ENCODE measurements around the gene GCGR. TPM values are rescaled to one million over a fixed set of nuclear protein-coding genes. Genes with fewer than 3 reads are reported as not detected.
A peak's percentile ranks its signal among the peaks of the same experiment; 100 is the strongest.

GCGR gene
- total RNA-seq, 1 donor from 2014 or later = 109 TPM

DNA sequence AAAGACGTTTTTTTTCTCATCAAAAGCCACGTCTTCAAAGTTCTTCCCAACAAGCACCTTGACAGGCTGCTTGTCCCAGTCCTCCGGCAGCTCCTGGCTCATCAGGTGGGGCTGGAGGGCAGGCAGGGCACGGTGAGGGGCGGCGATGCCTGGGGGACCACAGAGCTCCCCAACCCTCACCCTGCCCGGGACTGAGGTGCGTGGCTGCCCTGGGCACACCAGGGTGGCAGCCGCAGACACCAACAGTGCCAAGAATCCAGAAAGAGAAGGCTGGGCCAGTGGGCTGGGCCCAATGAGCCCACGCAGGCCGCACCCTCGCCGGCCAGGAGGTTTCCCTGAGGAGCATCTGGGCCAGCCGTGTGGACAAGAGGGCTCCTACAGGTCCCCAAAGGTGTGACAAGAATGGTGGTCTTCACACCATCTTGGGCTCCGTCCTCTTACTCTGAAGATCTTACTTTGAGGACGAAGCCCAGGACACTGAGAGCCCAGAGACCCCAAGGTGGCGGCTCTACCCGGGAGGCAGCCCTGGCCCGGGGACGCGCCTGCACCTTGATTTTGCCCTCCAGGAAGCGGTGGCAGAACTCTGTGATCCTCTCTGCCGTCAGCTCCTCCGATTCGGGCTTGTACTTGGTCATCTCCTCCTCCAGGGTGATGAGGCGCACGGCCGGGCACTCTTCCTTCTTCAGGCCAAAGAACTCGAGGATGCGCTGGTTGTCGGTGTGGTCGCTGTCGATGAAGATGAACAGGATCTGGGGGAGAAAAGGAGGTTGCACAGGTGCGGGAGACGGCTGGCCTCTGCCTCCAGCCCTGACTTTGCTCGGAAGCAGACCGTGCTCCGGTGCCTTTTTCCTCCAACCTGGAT lies 42.2 kb downstream of the GCGR start:
- ATAC-seq = no peak
- DNase-seq (ENCODE audit: low spot score) = no peak

- no peak for DNase-seq (ENCODE audit: low spot score)
- ATAC-seq = peak; percentile 19
Measured at GRCh38 chr17:81846743-81847689, 43.1 kb downstream of the GCGR start.

DNA sequence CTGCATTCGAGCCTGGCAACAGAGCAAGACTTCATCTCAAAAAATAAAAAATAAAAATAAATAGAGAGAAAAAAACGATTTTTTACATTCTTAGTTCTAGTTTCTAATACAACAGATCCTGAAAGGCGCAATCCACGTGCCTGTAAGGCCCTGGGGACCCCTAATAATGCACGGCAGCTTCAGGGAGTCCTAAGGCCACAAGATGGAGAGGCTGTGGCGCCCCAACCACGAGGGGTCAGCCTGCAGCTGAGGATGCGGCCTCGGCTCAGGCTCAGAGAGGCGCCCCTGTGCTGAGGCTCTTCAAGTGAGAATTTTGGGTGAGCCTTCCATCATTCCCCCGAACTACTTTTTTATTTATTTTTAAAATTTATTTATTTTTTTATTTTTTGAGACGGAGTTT lies 45.5 kb downstream of the GCGR start:
- no peak for ATAC-seq
- no peak for DNase-seq (ENCODE audit: low spot score)

DNA sequence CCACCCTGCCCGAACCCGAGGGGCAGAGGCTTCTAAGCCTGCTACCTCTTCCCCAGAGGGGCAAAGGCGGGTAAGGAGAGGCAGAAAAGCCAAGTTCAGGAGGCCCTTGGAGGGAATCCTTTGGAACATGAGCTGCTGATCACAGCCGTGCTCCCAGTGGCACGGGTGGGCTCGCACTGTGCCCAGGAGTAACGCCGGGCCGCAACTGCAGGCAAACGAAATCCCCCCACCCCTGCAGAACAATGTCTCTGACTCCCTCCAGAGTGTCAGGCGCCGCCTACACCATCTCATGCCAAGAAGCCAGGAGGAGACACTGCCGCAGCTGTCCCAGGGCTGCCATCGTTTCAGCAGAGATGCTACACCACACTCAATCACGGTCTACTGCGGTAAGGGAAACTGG lies 47.5 kb downstream of the GCGR start:
- ATAC-seq (no peak), DNase-seq (ENCODE audit: low spot score) (no peak)

- ATAC-seq (no peak), DNase-seq (ENCODE audit: low spot score) (no peak)
Measured at GRCh38 chr17:81852237-81852636, 48.3 kb downstream of the GCGR start.

- ATAC-seq = peak; percentile 76
- DNase-seq (ENCODE audit: low spot score) = peak; percentile 78
Measured at GRCh38 chr17:81854974-81855774, 51.2 kb downstream of the GCGR start.

- DNase-seq (ENCODE audit: low spot score) (peak; percentile 60), ATAC-seq (no peak)
Measured at GRCh38 chr17:81858170-81858966, 54.4 kb downstream of the GCGR start.

DNA sequence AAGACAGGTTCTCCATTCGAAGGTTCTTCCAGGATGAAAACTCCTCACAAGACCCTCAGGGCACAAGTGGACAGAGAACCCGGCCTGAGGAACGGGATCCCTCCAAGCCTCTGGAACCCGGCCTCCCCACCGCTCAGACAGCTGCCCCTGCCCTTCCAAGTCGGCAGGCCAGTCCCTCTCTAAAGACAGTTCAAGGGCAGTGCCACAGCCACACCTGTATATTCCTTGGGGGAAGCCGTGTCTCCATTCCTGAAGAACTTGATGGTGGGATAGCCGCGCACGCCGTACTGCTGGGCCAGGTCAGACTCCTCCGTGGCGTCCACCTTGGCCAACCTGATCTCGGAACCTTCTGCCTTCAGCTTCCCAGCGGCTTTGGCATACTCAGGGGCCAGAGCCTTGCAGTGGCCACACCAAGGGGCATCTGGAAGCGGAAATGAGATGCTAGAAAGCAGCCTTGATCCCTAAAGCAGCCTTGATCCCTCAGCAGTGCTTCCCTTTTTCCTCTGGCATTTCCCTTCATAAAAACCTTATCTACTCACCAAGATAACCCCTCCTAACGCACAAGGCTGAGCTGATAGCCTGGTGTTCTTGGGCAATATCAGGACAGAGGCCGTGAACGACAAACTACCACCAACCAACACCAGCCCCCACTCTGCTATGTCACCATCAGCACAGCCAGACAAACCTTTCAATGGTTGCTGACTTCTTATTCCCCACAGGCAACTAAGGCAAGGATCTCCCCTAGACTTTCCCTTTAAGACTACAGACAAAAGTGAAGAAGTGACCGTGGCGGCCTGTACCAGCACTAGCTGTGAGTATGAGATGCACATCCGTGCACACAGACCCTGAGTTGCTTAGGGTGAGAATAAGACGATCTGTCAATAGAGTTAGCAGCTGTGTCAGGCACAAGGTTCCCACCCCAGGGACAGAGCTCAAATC lies 55.3 kb downstream of the GCGR start:
- DNase-seq (ENCODE audit: low spot score) (no peak), ATAC-seq (no peak)

DNA sequence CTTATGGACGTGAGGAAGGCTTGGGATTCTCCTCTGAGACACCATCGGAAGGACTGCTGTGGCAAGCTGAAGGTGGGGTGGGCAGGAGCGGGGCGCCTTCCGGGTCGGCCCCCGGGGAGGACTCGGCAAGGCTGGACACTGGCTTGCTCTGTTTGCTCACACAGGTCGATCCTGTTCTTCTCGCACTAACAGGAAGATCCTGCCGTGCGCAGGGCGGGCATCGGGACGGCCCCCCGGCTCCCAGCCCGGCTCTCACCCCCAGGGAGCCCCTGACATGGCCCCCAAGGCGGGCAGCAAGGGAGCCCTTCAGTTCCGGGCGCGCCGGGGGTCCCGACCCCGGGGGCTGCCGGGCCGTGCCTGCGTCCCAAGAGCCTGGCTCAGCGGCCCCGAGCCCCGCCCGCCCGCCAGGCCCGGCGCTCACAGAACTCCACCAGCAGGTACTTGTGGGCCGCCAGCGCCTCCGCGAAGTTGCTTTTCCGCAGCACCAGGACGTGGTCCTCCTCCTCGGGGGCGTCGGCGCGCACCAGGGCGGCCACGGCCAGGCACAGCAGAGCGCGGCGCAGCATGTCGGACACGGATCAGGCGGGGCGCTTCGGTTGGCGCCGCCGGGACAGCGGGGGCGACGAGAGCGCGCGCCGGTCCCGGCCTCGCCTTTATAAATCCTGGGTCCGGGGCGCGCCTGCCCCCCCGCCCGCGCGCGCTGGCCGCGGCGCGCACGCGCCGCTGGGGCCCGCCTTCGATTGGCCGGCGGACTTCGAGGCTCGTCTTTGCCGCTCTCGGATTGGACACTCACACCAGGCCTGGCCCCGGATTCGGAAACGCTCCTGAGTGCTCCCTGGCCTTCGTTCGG lies 56.2 kb downstream of the GCGR start, which contains the start of gene P4HB:
TSS of gene P4HB (minus strand) at position 630 of the 850 bp plus-strand sequence. CDS start at position 566, 64 bp downstream.
- ATAC-seq (peak; percentile 67), DNase-seq (ENCODE audit: low spot score) (no peak)

GRCh38 chr17:81860756-81861568 lies 57.0 kb downstream of the GCGR start:
- ATAC-seq (peak; percentile 76), DNase-seq (ENCODE audit: low spot score) (peak; percentile 100)

- peak; percentile 55 for DNase-seq (ENCODE audit: low spot score)
- no peak for ATAC-seq
Measured at GRCh38 chr17:81863123-81863675, 59.2 kb downstream of the GCGR start.

Other genes starting within 250 kb of the GCGR start
- gene NPLOC4, start 167.0 kb upstream of the GCGR start, total RNA-seq = 49.5 TPM
- gene TSPAN10, start 167.0 kb upstream of the GCGR start, total RNA-seq = 1.5 TPM
- 0.40 TPM for gene PDE6G, start 147.6 kb upstream of the GCGR start, total RNA-seq
- gene OXLD1, start 137.5 kb upstream of the GCGR start, total RNA-seq = 18.3 TPM
- gene CCDC137, start 137.4 kb upstream of the GCGR start, total RNA-seq = 7.0 TPM
- gene ARL16, start 120.4 kb upstream of the GCGR start, total RNA-seq = 5.1 TPM
- 40.3 TPM for gene HGS, start 120.1 kb upstream of the GCGR start, total RNA-seq
- 75.7 TPM for gene MRPL12, start 100.8 kb upstream of the GCGR start, total RNA-seq
- 105 TPM for gene SLC25A10, start 91.9 kb upstream of the GCGR start, total RNA-seq
- gene MCRIP1, start 29.1 kb downstream of the GCGR start, total RNA-seq = 17.9 TPM
- gene PPP1R27, start 30.9 kb downstream of the GCGR start, total RNA-seq = not detected
- 1,392 TPM for gene P4HB, start 56.4 kb downstream of the GCGR start, total RNA-seq
- gene ARHGDIA, start 67.2 kb downstream of the GCGR start, total RNA-seq = 109 TPM
- 14.5 TPM for gene ALYREF, start 87.4 kb downstream of the GCGR start, total RNA-seq
- gene ANAPC11, start 87.6 kb downstream of the GCGR start, total RNA-seq = 95.7 TPM
- 0.13 TPM for gene NPB, start 98.1 kb downstream of the GCGR start, total RNA-seq
- gene PCYT2, start 107.2 kb downstream of the GCGR start, total RNA-seq = 113 TPM
- gene SIRT7, start 114.0 kb downstream of the GCGR start, total RNA-seq = 18.0 TPM
- gene MAFG, start 123.6 kb downstream of the GCGR start, total RNA-seq = 12.6 TPM
- gene PYCR1, start 133.2 kb downstream of the GCGR start, total RNA-seq = 5.2 TPM
- gene MYADML2, start 143.1 kb downstream of the GCGR start, total RNA-seq = not detected
- 4.2 TPM for gene NOTUM, start 157.0 kb downstream of the GCGR start, total RNA-seq
- gene ASPSCR1, start 173.5 kb downstream of the GCGR start, total RNA-seq = 62.9 TPM
- 60.0 TPM for gene CENPX, start 218.7 kb downstream of the GCGR start, total RNA-seq
- gene LRRC45, start 219.2 kb downstream of the GCGR start, total RNA-seq = 19.4 TPM
- gene RAC3, start 227.5 kb downstream of the GCGR start, total RNA-seq = 8.7 TPM
- gene DCXR, start 233.5 kb downstream of the GCGR start, total RNA-seq = 1,477 TPM
- gene RFNG, start 247.7 kb downstream of the GCGR start, total RNA-seq = 45.8 TPM
- gene GPS1, start 247.7 kb downstream of the GCGR start, total RNA-seq = 84.1 TPM